ENCODE results near the gene ST6GAL1.
"Not testable (repeated sequence)": the region's sequence is repeated elsewhere in the genome, so short reads cannot be mapped to it uniquely, and the experiment has no call there.

Gene ST6GAL1

DNA sequence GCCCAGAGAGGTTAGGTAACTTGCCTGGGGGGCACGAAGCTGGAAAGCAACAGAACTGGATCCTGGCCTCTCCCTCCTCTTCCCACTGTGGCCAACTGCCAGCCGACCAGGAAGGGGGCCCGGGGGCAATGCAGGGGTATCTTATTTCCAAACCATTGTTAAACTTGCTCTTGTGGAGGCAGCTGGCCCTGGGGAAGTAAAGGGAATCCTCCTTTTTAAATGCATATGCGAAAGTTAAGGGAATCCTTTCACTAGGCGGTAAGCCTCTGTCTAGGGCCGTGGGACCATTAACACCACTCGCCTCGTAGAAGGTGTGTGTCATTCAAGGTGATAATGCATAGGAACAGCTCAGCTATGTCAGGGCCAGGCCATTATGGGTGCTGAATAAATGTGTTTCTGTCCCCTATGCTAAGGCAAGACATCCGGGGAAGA is 68.6 kb downstream of the ST6GAL1 start:
- no peak for DNase-seq

DNA sequence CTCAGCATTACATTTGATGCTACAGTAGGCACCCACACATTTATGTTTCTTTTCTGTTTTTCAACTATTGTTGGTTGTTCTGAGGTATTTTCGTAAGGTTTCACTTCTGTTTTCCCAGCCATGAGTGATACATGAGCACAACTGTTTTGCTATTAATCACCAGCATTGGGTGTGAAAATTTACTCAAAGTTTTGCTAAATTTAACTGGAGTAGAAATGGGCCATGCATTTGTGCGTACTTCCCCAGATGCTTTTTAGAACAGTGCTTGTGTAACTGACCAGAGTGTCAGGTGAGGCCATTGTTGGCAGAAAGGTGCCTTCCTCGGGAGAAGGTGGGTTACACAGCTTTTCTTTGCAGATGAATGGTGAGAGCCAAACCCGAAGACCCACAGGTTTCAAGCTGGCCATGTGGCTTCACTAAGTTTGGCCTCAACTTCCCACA is 70.4 kb downstream of the ST6GAL1 start:
- no peak for DNase-seq

DNA sequence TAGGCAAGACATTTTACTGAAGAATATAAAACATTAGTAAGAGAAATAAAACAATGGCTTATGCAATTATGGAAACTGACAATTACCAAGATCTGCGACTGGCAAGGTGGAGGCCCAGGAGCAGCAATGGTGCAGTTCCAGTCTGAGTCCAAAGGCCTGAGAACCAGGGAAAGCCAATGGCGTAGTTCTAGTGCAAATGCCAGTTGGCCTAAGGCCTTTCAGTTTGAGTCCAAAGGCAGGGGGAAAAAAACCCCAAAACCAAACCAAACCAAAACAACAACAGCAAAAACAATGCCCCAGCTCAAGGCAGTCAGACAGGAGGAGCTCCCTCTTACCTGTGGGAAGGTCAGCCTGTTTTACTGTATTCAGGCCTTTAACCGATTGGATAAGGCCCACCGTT is 72.6 kb downstream of the ST6GAL1 start:
- DNase-seq, result no peak

DNA sequence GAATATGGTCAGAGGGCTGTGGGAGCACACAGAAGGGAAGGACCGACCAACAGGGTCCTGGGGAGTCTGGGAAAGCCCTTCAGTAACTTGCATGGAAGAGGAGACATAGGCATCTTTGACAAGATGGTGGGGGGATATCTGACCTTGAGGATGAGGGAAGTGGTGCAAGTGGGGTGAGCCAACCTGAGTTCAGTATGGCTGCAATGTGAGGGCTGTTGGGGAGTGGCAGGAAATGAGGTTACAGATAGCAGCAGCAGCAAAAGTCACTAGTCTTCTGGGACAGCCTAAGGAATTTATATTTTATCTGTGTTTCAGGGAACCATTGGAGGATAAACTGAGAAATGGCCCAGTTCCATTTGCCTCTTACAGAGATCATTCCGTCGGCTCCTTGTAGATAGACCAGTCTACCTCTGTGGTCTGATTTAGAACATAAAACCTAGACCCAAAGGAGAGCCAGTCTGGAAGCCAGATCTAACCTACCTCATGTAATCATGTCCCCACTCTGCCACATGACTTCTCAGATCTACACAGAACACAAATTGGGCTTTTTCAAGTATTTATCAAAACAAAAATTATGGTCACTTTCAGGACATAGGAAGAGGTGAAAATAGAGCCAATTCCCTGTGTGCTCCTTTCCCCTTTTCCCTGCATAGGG is 75.6 kb downstream of the ST6GAL1 start:
- no peak for DNase-seq

DNA sequence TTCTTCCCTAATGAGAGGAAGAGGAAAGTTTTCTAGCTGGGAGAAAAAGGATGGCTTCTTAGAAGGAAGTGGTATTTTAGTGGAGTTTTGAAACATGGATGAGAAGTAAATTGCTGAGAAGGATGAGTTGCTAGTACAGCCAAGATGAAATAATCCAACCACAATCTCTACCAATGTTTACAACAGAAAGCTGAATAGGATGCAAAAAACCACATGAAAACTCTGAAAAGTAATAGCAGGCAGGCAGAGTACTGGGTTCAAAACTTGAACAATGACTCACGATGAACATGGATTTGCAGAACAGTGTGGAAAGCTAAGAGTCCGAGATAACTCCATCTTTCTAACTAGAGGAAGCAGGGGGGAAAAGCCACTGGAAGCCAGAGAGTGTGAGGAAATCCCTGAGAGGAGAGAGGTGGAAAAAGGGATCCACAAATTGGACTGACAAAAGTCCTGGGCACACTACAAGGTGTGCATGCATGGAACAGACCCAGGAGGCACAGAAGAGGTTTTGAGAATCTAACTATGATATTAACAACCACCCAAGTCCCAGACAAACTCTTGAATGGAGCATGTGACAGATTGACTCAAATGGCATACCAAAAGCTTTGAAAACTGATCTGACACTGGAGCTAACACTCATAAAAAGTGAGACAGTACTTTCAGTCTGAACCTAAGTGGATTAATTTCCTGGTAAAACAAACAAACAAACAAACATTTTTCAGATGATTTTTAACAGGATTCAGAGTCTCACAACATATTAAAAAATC is 76.7 kb downstream of the ST6GAL1 start:
- no peak for DNase-seq

DNA sequence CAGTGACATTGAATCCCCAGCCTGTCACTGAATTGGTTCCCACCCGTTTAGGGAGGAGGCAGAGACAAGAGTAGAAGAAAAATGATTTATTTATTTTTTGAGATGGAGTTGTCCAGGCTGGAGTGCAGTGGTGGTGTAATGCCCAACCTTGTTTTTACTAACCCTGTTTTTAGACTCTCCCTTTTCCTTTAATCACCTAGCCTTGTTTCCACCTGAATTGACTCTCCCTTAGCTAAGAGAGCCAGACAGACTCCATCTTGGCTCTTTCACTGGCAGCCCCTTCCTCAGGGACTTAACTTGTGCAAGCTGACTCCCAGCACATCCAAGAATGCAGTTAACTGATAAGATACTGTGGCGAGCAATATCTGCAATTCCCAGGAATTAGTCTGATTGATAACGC is 80.1 kb downstream of the ST6GAL1 start:
- not testable (repeated sequence) for DNase-seq

DNA sequence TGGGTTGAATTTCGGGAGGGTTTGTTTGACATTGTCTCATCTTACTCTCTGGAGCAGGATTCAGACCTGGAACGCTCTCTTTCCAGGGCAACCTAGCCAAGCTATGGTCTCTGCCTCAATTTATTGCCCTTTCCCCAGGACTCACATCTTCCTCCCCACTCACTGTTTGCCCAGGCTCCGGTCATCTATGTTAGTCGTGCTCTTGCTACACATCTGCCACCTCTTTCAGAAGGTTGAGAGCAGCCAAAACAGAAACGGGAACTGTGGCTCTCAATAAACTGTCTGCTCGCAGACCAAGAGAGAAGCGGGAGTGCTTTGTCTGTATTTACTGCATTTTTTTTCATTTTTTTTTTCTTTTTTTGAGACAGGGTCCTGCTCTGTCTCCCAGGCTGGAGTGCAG is 81.6 kb downstream of the ST6GAL1 start:
- DNase-seq, result no peak

DNA sequence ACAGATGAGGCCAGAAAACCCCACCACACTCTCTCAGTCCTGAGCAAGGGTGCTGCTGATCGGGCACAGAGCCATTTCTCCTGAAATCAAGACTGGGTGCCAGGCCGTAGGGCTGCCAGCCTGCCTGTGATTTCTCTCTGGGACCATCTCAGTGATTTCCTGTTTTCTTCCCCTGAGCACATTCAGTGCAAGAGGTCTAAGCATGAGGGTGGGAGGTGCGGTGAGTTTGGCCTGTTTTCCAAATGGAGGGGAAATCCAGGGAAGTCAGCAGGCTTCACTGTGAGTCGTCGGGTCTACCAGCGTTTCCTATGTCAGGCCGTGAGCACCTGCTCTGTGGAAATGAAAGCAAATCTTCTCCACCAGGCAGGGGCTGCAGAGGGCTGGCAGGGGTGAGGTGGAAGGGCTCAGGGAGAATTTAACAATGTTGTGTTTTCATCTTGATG is 82.3 kb downstream of the ST6GAL1 start:
- no peak for DNase-seq

DNA sequence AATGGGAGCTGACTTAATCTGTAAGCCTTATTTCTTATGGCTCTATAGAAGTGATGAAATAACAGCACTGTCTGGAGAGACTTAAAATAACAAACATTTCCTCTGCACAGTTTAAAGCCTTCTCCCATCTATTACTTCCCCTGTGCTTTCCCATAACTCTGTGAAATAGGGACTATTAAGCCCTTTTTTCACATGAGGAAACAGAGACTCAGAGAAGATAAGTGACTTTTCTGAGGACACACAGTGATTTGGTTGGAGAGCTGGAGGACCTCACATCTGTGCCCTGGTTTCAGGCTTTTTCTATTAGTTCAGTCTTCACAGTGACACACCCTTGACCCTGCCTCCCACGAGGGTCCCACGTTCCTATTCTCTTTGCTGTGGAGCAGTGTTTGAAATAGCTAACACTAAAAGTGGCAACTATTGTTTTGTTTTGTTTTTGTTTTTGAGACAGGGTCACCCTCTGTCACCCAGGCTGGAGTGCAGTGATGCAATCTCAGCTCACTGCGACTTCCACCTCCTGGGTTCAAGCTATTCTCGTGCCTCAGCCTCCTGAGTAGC is 82.9 kb downstream of the ST6GAL1 start:
- no peak for DNase-seq

DNA sequence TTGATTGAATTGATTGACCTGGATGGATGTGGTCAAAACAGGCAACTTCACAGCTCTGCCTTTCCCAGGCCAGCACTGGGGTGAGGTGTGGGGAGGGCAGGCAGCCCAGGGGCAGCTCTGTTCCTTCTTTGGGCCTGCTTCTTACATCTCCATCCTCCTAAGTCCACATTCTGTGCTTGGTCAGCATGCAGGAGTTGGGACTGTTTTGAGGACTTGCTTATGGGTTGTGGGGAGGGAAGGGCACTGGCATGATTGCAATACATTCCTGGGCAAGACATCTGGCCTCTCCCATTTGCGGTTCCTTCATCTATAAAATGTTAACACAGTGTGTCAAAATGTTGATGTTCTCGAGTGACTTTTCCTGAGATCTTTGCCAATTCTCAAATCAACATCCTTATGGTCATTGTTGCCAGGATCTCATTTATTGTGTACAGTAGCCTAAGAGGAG is 84.1 kb downstream of the ST6GAL1 start:
- no peak for DNase-seq

DNA sequence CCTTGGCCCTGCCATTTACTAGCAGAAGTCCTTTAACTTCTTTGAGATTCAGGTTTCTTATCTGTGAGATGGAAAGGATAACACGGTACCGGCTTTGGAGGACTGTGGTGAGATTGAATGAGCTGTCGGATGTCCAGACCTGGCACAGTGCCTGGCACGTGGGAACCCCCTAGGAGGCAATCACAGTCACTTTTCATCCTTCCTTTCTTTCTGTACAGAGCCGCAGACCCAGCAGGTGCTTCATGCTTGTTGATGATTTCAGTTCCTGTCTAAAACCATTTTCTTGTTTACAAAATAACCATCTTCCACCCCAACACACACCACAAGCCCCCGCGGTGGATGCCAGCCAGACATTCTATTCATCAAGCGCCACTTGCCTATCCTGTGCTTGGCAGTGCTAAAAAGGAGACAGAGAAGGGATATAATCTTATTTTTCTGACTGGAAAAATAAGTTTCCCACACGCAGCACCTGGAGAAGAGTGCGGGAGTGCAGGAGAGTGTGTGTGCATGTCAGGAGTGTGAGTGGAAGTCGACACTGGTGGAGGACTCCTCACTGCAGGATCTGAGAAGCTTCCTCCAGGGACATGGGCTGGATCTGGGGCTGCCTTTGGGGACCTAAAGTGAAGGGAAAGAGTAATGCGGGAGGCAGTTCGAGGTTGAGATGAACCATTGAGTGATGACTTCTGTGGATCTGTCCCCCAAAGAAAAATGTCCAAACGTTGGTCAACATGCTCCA is 85.7 kb downstream of the ST6GAL1 start:
- no peak for DNase-seq

DNA sequence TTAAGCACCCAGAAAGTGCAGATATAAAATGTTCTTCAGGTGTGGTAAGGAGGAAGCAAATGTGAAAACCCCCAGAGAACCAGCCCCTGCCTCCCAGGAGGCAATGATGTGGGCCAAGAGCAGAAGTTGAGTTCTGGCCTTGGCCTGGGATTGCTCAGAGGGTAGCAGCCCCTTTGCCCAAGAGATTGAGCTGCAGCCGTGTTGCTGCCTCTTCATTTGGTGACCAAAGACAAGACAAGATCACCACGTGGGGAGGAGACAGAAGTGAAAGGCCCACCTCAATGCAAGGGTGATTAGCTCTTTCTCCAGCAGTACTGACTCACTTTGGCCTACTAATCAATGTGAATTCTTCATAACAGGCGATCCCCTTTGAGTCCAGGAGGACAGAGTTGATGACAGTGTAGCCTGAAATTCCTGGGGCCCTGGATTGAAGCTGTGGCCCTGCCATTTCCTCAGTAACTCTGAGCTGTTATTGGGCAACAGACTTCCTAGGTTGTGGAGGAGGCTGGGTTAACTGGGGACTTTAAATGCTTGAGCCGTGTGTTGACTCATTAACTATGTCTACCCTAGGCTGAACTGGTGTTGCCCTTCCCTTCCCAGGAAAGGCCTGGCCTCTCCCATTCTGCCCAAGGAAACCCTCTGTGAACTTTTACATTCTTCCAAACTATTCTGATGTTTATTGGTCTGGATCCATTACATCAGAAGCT is 86.5 kb downstream of the ST6GAL1 start:
- no peak for DNase-seq

DNA sequence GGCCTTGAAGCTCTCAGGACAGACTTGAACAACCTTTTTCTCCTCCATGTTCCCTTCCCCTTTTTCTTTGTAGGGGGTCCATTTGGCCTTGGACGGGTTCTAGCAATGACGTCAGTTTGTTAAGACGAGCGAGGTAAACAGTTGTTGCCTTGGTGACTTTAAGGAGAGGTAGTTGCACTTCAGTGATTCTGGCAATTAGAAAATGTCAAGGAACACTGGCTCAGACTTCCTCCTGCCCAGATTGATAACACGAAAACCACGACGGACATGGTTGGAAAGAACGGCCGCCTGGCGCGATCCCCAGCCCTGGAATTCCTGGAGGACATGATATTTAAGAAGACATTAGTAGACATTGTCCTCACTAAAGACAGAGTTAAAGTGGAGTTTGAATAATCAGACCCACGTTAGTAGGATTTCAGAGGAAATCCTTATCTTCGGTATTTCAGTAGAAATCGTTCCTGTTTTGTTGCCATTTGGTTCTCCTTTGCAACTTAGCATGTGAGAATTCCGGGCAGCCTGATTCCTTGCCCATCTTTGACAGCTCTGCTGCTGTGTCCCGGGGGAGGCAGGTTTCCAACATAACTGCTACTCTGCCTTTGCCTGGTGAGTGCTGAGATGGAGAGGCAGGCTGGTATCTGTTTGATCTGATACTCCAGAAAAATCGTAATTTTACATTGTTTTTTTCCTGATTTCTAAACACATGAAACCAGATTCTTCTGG is 87.3 kb downstream of the ST6GAL1 start:
- no peak for DNase-seq

DNA sequence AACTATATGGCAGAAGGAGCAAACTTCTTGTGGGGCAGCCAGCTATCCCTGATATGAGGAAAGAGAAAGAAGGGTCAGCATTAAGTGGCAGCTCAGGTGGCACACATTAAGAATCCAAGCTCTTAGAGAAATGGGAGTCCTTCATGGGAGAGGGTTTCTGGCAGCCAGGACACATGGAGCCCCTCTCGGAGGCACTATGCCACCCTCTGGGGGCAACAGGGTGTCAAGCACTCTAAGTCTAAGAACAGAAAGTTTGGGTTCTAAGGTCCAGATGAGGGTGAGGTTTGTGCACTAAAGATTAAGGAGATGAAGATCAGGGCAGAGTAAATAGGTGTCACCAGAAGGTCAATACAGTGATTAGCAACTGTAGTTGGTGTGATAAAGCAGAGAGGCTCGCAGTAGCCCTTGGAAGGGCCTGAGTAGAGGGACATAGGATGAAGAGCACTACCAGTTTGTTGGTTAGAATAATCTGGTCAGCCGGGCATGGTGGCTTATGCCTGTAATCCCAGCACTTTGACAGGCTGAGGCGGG is 89.3 kb downstream of the ST6GAL1 start:
- DNase-seq, result no peak

DNA sequence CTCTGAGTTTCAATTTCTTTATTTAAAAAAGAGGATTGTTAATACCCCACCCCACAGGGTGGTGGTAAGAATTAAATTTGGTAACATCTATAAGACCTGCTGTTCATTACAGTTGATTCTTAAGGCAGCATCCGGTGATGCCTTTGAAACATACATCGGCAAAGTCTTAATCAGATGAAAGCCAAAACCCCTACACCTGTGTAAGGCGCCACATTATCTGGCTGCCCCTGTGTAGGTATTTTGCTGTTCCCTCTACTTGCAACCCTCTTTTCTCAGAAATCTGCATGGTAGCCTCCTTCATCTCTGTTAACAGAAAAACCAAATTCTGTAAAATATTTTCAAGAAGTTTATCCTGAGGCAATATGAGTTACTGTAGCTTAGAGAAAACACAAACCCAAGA is 90.0 kb downstream of the ST6GAL1 start:
- DNase-seq, result no peak

DNA sequence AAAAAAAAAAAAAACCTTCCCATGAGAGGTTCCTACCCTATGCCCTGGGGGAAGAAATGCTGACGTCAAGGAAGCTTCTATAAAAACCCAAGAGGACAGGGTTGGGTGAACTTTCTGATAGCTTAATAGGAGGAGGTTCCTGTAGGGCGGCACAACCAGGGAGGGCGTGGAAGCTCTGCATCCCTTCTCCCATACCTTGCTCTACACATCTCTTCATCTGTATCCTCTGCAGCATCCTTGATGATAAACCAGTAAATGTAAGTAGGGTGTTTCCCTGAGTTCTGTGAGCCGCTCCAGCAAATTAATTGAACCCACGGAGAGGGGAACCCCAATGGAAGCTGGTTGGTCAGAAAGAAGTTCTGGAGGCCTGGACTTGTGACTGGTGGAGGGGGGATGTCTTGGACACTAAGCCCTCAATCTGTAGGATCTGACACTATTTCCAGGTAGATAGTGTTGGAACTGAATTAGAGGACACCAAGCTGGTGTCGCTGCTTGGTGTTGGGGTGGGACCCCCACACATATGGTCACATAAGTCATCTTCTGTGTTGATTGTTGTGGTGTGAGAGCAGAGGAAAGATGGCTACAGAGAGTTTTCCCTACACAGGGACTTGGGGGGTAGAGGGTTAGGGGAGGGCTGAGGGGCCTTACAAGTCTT is 91.5 kb downstream of the ST6GAL1 start:
- DNase-seq, result no peak

DNA sequence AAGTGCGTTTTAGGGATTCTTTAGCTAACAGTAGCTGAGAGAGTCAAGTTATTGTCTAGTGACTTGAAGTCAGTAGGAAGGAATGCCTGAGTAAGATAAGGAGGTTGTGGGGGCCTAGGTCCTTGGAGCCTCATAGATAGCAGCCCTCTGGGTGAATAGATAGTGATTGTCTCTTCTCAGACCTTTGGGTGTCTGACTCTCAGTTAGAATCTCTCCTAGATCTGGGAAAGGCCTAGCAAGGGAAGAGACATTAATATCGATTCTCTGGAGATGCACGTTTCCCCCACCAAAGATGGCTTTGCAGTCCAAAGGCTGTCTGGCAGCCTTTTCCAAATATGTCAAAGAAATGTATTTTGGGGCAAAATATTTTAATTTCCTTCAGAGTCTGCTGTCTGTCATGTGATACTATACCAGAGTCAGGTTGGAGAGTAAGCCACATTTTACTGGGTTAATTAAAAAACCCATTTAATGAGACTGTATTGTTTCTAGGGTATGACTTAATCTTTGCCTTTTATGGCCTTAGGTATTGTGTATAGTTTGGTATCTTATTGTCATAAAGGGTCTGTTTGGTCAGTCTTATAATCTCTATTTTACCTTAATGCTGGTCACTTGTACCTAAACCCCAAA is 92.2 kb downstream of the ST6GAL1 start:
- no peak for DNase-seq

DNA sequence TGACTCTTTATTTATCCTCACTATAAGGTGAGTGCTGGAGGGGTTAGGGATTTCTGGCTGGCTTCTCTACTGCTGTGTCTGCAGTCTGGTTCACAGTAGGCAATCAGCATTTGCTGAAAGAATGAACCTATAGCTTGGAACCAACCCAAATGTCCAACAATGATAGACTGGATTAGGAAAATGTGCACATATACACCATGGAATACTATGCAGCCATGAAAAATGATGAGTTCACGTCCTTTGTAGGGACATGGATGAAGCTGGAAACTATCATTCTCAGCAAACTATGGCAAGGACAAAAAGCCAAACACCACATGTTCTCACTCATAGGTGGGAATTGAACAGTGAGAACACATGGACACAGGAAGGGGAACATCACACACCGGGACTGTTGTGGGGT is 93.0 kb downstream of the ST6GAL1 start:
- DNase-seq, result not testable (repeated sequence)

DNA sequence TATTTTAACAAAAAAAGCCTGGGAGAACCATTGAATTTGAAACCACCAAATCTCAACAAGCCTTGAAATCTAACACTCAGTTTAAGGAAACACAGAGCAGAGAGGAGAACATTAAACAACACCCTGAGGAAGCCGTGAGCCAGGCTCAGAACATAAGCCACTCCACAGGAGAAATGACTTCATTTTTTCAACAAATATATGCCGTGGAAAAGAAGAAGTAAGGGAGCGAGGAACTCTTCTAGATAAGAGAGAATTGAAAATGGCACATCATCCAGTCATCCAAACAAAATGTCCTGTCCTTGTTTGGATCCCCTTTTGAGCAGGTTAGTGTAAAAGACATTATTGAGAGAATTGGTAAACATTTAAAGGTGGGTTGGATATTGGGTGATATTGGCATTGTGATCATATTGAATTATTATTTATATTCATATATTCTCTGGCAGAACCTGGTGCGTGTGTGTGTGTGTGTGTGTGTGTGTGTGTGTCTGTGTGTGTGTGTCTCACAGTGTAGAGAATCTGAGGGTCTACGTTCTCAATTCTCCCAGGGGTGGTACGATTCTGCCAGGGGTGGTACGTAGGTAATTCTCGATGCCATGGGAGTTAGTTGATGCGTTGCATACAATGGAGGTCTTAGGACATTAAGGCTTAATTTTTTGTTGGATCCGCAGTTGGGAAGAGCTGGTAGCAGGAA is 94.4 kb downstream of the ST6GAL1 start:
- no peak for DNase-seq

DNA sequence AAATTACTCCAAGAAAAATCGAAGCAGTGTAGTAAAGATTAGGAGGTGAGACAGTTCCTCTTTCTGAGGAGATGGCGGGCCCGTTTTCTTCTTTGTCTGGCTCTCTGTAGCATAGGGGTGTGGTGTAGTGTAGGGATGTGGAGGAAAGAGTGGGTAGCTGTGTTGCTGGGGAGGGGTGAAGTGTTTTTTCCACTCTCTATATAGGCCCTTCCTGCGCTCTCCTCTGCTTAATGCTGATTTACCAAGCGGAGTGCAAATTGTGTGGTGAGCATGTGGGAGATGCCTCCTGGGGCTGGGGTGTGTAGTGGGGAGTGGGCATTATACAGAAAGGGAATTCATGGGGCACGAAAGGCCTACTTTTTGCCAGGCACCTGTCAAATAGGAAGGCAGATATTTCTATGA is 94.9 kb downstream of the ST6GAL1 start:
- DNase-seq, result no peak

All from GDM1 (cell line).